Measurements from ENCODE around the gene ZNF587B.
"Not testable (repeated sequence)": the region's sequence is repeated elsewhere in the genome, so short reads cannot be mapped to it uniquely, and the experiment has no call there.

Gene ZNF587B

DNA sequence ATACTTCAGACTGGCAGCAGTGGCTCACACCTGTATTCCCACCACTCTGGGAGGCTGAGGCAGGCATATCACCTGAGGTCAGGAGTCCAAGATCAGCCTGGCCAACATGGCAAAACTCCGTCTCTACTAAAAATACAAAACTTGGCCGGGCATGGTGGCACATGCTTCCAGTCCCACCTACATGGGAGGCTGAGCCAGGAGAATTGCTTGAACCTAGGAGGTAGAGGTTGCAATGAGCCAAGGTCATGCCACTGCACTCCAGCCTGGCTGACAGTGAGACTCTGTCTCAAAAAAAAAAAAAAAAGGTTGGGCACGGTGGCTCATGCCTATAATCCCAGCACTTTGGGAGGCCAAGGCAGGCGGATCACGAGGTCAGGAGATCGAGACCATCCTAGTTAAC is 39.6 kb downstream of the ZNF587B start:
- no CpG with 5 or more reads among the region's 6 CpGs for WGBS (ENCODE audit: insufficient coverage, insufficient read length)
- DNase-seq (ENCODE audit: low read depth, low spot score); H3K4me1 ChIP-seq (ENCODE audit: control insufficient read depth, insufficient read depth, low read length); H3K27me3 ChIP-seq (ENCODE audit: control insufficient read depth, insufficient read depth, low read length); H3K27ac ChIP-seq (ENCODE audit: low read length); H3K9me3 ChIP-seq (ENCODE audit: control insufficient read depth, insufficient read depth, low read length); H3K4me3 ChIP-seq (ENCODE audit: low read length): not testable (repeated sequence)
- H3K36me3 ChIP-seq (ENCODE audit: control insufficient read depth, insufficient read depth, low read length) = peaks cover 25% of the 10 kb centered on the region

DNA sequence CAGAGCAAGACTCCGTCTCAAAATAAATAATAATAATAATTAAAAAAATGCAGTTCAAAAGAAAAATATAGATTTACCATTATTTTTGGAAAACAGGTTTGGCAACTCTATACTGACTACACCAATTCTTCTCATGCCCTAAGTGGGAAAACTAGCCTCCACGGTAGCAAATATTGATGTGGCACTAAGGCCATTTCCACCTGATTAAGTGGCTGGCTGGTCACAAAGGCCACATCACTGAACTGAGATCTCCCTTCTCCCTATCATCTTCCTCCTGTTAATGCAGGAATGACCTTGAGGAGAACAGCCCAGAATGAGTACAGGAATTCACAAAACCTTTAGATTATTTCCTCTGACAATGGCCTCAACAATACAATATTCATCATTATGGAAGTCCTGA is 40.1 kb downstream of the ZNF587B start:
- DNase-seq (ENCODE audit: low read depth, low spot score) = no peak
- no CpG with 5 or more reads among the region's 2 CpGs for WGBS (ENCODE audit: insufficient coverage, insufficient read length)
- Histone ChIP-seq H3K4me3 (ENCODE audit: low read length) (no peak overlapping the region), H3K4me1 (ENCODE audit: control insufficient read depth, insufficient read depth, low read length) (no peaks in the 10 kb centered on the region), H3K9me3 (ENCODE audit: control insufficient read depth, insufficient read depth, low read length) (peaks cover 3% of the 10 kb centered on the region), H3K27ac (ENCODE audit: low read length) (no peak overlapping the region), H3K27me3 (ENCODE audit: control insufficient read depth, insufficient read depth, low read length) (no peaks in the 10 kb centered on the region), H3K36me3 (ENCODE audit: control insufficient read depth, insufficient read depth, low read length) (peaks cover 26% of the 10 kb centered on the region)

DNA sequence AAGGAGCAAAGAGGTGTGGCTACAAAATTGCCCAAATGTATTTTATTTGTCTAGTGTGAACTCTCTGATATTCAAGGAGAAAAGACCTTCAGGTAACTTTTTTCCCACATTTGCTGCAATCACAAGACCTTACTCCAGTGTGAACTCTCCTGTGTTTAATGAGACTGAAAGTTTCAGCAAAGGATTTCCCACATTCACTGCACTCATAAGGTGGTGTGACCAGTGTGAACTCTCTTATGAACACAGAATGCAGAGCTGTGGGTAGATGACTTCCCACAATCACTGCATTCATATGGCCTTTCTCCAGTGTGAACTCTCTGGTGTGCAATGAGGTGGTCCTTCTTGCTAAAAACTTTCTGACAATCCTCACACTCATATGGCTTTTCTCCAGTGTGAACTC is 42.4 kb downstream of the ZNF587B start:
- Histone ChIP-seq H3K36me3 (ENCODE audit: control insufficient read depth, insufficient read depth, low read length) (peaks cover 35% of the 10 kb centered on the region), H3K9me3 (ENCODE audit: control insufficient read depth, insufficient read depth, low read length) (peaks cover 3% of the 10 kb centered on the region), H3K27ac (ENCODE audit: low read length) (no peak overlapping the region), H3K27me3 (ENCODE audit: control insufficient read depth, insufficient read depth, low read length) (no peaks in the 10 kb centered on the region), H3K4me1 (ENCODE audit: control insufficient read depth, insufficient read depth, low read length) (no peaks in the 10 kb centered on the region), H3K4me3 (ENCODE audit: low read length) (no peak overlapping the region)
- DNase-seq (ENCODE audit: low read depth, low spot score) = no peak

DNA sequence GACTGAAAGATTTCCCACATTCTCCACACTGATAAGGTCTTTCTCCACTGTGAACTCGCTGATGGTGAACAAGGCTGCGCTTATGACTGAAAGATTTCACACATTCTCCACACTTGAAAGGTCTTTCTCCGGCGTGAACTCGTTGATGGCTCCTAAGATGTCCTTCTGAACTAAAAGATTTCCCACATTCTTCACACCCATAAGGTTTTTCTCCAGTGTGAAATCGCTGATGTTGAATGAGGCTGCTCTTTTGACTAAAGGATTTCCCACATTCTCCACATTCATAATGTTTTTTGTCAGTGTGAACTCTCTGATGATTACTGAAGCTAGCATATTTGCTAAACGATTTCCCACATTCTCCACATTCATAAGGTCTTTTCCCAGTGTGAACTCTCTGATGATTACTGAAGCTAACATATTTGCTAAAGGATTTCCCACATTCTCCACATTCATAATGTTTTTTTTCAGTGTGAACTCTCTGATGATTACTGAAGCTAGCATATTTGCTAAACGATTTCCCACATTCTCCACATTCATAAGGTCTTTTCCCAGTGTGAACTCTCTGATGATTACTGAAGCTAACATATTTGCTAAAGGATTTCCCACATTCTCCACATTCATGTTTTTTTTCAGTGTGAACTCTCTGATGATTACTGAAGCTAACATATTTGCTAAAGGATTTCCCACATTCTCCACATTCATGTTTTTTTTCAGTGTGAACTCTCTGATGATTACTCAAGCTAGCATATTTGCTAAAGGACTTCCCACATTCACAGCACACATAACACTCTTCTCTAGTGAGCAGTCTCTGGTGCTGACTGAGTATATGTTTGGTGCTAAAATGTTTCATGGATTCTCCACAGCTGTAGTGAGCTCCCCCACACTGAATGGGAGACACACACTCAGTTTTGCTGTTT is 44.0 kb downstream of the ZNF587B start:
- not testable (repeated sequence) for H3K9me3 ChIP-seq (ENCODE audit: control insufficient read depth, insufficient read depth, low read length)
- no CpG with 5 or more reads among the region's 8 CpGs for WGBS (ENCODE audit: insufficient coverage, insufficient read length)

DNA sequence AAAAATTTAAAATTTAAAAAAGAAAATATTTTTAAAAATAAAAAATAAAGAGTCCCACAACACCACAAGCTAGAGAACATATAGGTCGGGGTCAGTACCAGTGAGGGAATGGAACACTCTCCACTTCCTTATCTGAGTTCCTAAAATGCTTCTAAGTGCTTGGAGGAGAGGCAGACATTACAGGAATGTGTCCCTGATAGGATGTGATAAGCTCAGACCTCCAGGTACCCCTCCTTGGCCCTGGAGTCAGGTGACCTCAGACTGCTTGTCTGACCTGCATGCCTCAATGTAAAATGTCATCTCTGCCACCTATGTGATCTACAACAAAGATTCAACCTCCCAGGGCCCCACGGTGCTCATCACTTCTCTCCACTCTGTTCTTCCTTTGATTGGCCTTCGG is 55.9 kb downstream of the ZNF587B start:
- peaks cover 3% of the 10 kb centered on the region; the same call in 1 of the 2 replicates for H3K36me3 ChIP-seq (ENCODE audit: control insufficient read depth, insufficient read depth, low read length)
- H3K27me3 ChIP-seq (ENCODE audit: control insufficient read depth, insufficient read depth, low read length) = no peaks in the 10 kb centered on the region
- H3K27ac ChIP-seq (ENCODE audit: low read length) = no peak overlapping the region
- no peak overlapping the region for H3K4me3 ChIP-seq (ENCODE audit: low read length)
- DNase-seq (ENCODE audit: low read depth, low spot score) = no peak
- no peaks in the 10 kb centered on the region for H3K9me3 ChIP-seq (ENCODE audit: control insufficient read depth, insufficient read depth, low read length)
- no CpG with 5 or more reads among the region's 3 CpGs for WGBS (ENCODE audit: insufficient coverage, insufficient read length)
- H3K4me1 ChIP-seq (ENCODE audit: control insufficient read depth, insufficient read depth, low read length) = peaks cover 2% of the 10 kb centered on the region; the same call in 1 of the 2 replicates

More for the DNA sequence above, 44.0 kb downstream of the ZNF587B start:
- not testable (repeated sequence) for DNase-seq (ENCODE audit: low read depth, low spot score); H3K4me3 ChIP-seq (ENCODE audit: low read length); H3K27me3 ChIP-seq (ENCODE audit: control insufficient read depth, insufficient read depth, low read length); H3K4me1 ChIP-seq (ENCODE audit: control insufficient read depth, insufficient read depth, low read length); H3K27ac ChIP-seq (ENCODE audit: low read length)
- H3K36me3 ChIP-seq (ENCODE audit: control insufficient read depth, insufficient read depth, low read length) = peaks cover 32% of the 10 kb centered on the region

DNA sequence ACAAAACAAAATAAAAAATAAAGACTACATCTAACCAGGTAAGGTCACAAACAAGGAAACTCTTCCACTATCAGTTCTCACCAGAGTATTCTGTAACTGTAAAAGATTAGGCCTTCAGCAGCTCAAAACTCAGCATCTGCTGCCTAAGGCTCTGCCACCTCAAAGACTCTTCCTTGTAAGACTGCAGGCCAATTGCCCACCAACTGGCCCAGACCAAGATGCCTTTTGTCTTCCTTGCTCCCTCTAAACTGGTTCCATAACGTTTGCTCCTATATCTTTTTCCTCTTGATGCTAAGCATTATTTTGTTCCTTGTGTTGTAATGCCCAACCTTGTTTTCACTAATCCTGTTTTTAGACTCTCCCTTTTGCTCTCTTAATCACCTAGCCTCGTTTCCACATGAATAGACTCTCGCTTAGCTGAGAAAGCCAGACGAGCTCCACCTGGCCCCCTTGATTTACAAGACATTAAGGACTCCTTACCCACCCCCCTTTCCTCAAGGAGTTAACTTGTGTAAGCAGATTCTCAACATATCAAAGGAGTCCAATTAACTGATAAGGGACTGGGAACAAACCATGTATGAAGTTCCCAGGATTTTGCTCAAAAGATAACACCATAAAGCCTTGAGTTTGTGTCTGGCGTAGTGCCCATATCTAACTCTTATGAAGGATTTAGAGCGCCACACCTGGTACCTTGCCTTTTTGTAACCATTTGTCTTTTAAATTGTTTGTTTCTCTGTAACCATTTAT is 57.3 kb downstream of the ZNF587B start:
- WGBS (ENCODE audit: insufficient coverage, insufficient read length) = no CpG with 5 or more reads among the region's 6 CpGs
- DNase-seq (ENCODE audit: low read depth, low spot score) = peak; percentile 73

DNA sequence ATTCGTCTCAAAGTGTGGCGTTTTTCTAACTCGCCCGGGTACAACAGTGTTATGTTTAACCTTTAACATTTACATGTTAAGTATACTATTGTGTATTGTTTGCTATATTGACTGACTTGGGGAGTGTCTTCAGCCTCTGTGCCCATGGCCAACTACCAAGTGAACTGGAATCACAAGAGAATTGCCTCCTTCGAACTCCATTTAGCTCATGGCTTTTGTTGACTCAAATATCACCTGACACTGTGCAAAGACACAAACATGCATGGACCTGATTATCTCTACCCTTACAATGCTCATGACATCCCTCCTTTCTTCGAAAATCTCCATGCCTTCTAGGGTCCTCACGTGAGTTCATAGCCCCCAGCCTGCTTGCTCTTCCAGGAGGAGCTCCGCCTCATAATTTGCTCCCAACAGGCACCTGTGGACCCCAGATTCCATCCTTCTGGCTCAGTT is 58.0 kb downstream of the ZNF587B start:
- peak overlapping the region; percentile 93 for H3K4me3 ChIP-seq (ENCODE audit: low read length)
- H3K27ac ChIP-seq (ENCODE audit: low read length) = peak overlapping the region; percentile 39
- no CpG with 5 or more reads among the region's 8 CpGs for WGBS (ENCODE audit: insufficient coverage, insufficient read length)
- peaks cover 2% of the 10 kb centered on the region; the same call in 1 of the 2 replicates for H3K4me1 ChIP-seq (ENCODE audit: control insufficient read depth, insufficient read depth, low read length)
- DNase-seq (ENCODE audit: low read depth, low spot score) = no peak
- no peaks in the 10 kb centered on the region for H3K9me3 ChIP-seq (ENCODE audit: control insufficient read depth, insufficient read depth, low read length)
- H3K27me3 ChIP-seq (ENCODE audit: control insufficient read depth, insufficient read depth, low read length) = no peaks in the 10 kb centered on the region
- peaks cover 3% of the 10 kb centered on the region; the same call in 1 of the 2 replicates for H3K36me3 ChIP-seq (ENCODE audit: control insufficient read depth, insufficient read depth, low read length)

More for the DNA sequence above, 57.3 kb downstream of the ZNF587B start:
- Histone ChIP-seq H3K27ac (ENCODE audit: low read length) (peak overlapping the region; percentile 23), H3K27me3 (ENCODE audit: control insufficient read depth, insufficient read depth, low read length) (no peaks in the 10 kb centered on the region), H3K9me3 (ENCODE audit: control insufficient read depth, insufficient read depth, low read length) (no peaks in the 10 kb centered on the region), H3K4me1 (ENCODE audit: control insufficient read depth, insufficient read depth, low read length) (peaks cover 2% of the 10 kb centered on the region; the same call in 1 of the 2 replicates), H3K4me3 (ENCODE audit: low read length) (peak overlapping the region; percentile 93; the same call in 1 of the 2 replicates), H3K36me3 (ENCODE audit: control insufficient read depth, insufficient read depth, low read length) (peaks cover 3% of the 10 kb centered on the region; the same call in 1 of the 2 replicates)

DNA sequence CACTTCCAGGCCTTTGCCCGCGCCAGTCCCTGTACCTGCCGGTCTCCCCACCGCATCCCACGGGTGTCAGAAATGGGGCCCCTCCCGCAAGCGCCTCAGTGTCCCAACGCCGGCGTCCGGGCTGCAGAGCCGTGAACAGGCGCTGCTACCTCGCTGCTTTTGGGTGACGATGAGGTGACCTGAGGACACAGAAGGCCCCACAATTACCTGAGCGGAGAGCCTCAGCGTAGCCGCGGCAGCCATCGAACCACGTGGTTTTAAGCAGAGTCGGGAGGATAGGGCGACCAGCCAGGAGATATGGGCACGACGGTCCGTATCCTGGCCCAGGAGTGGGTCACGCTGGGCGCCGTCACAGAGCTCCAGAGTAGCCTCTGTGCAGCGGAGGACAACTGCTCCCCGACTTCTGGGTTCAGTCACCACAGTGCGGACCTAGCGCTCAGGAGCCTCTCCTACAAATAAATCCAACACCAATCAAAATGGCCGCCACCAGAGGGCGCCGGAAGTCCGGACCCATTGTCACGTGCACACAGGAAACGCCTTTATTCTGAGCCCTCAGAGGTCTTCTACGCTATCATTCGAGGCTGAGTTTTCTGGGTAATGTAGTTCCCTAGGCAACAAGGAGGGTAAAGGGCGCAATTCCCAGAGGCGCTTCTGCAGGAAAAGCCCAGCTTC is 58.6 kb downstream of the ZNF587B start, which contains the start of gene ZNF814:
TSS of gene ZNF814 (minus strand) at position 478 of the 672 bp plus-strand sequence. CDS start at position 243, 235 bp downstream.
- WGBS (ENCODE audit: insufficient coverage, insufficient read length) = no CpG with 5 or more reads among the region's 43 CpGs
- peaks cover 2% of the 10 kb centered on the region; the same call in 1 of the 2 replicates for H3K4me1 ChIP-seq (ENCODE audit: control insufficient read depth, insufficient read depth, low read length)
- peak within 1 kb of the TSS; percentile 93 for H3K4me3 ChIP-seq (ENCODE audit: low read length)
- no peaks in the 10 kb centered on the region for H3K9me3 ChIP-seq (ENCODE audit: control insufficient read depth, insufficient read depth, low read length)
- H3K36me3 ChIP-seq (ENCODE audit: control insufficient read depth, insufficient read depth, low read length) = peaks cover 3% of the 10 kb centered on the region; the same call in 1 of the 2 replicates
- peak; percentile 83 for DNase-seq (ENCODE audit: low read depth, low spot score)
- no peaks in the 10 kb centered on the region for H3K27me3 ChIP-seq (ENCODE audit: control insufficient read depth, insufficient read depth, low read length)
- peak within 1 kb of the TSS; percentile 39 for H3K27ac ChIP-seq (ENCODE audit: low read length)

DNA sequence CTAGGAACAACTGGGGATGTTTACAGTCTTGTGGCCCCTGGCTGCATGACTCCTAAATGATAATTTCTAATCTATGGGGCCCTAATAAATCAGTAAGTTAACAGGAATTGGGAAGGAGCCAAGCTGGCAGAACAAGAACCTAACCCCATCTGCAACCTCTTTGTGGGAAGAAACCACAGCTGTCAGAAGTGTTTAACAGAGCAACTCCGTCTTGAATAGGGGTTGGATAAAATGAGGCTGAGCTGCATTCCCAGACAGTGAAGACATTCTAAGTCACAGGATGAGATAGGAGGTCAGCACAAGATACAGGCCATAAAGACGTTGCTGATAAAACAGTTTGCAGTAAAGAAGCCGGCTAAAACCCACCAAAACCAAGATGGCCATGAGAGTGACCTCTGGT is 60.6 kb downstream of the ZNF587B start:
- not testable (repeated sequence) for H3K27ac ChIP-seq (ENCODE audit: low read length); DNase-seq (ENCODE audit: low read depth, low spot score); H3K36me3 ChIP-seq (ENCODE audit: control insufficient read depth, insufficient read depth, low read length); H3K9me3 ChIP-seq (ENCODE audit: control insufficient read depth, insufficient read depth, low read length); H3K4me3 ChIP-seq (ENCODE audit: low read length); H3K4me1 ChIP-seq (ENCODE audit: control insufficient read depth, insufficient read depth, low read length); H3K27me3 ChIP-seq (ENCODE audit: control insufficient read depth, insufficient read depth, low read length)
- WGBS (ENCODE audit: insufficient coverage, insufficient read length) = no CpG with 5 or more reads among the region's 3 CpGs

Data from iPS DF 6.9 (cell line).